Stimulated activated CD4-positive, alpha-beta T cell treated with anti-CD3 and anti-CD28 coated beads, Interleukin-12 subunit alpha, Interleukin-12 subunit beta, amount 100 ng/mL, for 48 hours (primary cell): ENCODE data around the gene TCEAL6.
"Not testable (repeated sequence)": the region's sequence is repeated elsewhere in the genome, so short reads cannot be mapped to it uniquely, and the experiment has no call there.

Experiments used
- DNase-seq, 3 donors: peaks; one replicate each; pipeline ENCODE4 v3.0.0-alpha.2; 2020; ENCODE audit warnings: low read depth in 2 of 3, low spot score in 1 of 3

Gene TCEAL6

DNA sequence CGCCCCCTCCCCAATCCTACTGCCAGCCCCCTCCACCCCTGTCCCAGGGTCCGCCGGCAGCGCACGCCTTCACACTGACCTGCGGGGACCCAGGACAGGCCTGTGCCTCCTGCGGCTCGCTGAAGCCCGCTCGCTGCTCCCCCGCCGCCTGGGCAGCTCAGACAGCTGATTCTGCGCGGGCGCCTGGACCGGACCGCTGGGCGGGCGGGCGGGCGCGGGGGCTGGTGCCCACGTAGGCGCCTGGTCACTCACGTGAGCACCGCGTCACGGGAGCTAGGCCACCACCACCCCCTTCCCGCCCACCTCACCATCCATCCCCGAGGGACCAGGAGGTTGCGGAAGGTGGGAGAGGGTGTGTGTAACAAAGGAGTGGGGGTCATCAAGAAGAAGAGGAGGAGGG lies at the start of gene TCEAL6:
TSS of gene TCEAL6 (minus strand) at position 208 of the 400 bp plus-strand sequence.
- not testable (repeated sequence) for DNase-seq

DNA sequence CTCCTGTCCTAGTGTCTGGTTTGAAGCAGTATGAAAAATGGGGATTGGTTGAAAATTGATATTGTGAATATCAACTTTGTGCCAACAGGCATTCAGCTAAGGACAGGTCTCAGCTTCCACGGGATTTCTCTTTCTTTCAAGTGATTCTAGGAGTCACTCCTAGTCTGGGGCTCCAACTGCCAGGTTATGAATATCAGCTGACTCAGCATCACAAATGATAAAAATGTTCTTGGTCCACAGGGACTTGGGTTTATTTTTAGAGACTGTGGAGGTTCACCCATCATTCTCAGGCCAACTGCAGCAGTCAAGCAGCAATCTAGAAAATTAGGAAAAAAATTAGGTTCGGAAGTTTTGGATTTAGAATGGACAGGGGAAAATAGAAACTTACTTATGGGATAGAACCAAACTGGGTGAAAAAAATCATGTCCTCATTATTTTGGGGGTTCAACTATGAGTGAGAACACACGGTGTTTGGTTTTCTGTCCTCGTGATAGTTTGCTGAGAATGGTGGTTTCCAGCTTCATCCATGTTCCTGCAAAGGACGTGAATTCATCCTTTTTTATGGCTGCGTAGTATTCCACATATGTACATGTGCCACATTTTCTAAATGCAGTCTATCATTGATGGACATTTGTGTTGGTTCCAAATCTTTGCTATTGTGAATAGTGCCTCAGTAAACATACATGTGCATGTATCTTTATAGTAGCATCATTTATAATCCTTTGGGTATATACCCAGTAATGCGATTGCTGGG lies 43.9 kb upstream of the TCEAL6 start:
- DNase-seq: no peak

DNA sequence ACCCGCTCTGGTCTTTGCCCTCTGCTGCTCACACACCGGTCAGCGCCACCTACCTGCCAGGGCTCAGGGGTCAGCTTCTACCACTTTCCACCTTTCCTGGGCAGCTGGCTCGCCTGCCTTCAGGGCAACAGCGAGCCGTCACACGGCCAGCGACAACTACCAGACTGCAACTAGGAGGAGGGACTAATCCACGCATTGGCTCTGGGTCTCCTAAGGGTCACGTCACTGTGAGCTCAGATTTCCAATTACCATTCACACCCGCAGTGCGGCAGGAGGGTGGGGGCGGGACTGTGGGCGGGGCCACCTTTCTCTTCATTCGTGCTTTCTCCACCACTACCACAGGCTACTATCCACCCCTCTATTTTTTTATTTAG lies 13.5 kb upstream of the TCEAL6 start, which contains the start of gene BEX5:
TSS of gene BEX5 (minus strand) at position 172 of the 374 bp plus-strand sequence. CDS start 1,712 bp downstream, outside the sequence.
- peak; percentile 11 to 18 (median 12) for DNase-seq

DNA sequence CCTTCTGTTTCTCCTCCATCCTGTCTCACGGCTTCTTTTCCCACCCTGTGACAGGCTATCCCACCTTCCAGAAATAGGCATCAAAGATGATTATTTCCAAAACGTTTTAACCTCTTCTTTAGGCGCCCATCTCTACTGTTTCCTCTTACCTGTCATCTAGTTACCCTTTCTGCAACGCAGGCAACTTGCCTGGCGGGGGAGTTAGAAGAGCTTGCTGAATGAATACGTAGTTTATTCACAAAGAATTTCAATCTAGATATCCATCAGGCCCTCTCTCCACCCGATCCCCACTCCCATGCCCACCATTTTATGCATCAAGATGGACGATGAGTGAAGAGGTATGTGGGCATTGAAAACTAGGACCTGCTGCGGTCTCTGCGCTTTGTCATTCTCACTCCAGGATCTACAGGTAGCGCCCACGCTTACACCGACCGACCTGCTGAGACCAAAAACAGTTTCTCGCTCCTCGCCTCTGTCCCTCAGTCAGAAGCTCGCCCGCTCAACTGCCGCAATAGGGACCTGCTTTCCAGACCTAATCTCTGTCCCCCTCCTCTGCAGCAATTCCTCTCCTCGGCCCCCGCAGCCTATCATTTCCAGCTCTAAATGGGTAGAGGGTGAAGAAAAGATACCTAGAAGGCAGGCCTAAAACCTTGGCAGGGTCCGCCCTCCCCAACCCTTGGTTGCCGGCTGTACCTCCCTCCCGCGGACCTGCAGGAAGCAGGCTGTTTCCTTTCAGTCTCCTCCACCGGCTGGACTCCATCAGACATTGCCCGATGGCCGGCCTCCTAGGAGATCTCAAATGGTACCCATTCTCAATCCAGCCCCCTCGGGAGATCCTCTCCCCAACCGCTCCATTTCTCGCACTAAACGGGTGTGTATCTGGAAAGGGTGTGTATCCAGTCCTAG lies 12.9 kb upstream of the TCEAL6 start:
- DNase-seq: peak in 1 of 3 donors; percentile 5

DNA sequence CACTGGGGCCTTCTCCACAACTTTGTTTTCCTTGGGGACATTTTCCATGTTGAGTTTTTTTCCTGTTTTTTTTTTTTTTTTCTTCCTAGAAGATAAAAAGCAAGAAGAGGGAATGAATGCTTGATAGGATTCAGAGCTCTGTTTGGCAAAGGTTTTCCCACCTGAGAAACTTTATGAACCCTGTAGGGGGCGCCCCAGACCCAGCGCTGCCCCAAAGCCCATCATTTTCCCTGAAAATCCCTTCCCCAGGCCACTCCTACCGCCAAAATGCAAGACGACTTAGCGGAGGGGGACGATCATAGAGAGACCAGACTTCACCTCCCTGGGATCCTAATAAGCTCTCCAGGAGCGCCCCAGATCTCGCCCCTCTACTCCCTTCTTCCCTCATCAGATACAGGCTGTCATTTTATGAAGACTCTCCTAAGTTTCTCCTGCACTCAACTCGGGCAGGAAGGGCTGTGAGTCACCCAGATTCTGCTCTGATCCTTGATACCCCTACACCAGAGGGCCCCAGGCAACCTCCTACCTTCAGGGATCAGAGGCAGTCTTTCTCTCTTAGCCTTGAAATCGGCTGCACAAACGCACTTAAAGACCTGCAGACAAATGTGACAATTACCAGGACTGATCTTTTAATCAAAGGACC lies 12.1 kb upstream of the TCEAL6 start:
- DNase-seq: no peak

DNA sequence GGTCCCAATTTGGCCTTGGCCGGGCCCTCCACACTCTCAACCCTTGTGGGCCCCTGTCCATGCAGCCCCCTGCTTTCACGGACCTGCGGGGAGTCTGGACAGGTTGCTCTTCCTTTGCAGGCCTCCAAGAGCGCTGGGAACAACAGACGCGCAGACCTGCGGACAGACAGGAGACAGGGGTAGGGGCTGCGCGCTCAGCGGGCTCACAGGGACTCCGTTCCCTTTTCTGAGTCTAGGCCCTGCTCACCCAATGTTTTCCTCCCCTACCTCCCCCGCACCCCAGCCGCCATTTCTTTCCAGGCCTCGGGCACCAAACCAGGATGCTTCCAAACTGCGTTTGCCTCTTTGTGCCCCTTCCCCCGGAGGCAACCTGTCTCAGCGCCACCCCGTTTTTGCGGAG lies 650 bp downstream of the TCEAL6 start:
- not testable (repeated sequence) for DNase-seq

DNA sequence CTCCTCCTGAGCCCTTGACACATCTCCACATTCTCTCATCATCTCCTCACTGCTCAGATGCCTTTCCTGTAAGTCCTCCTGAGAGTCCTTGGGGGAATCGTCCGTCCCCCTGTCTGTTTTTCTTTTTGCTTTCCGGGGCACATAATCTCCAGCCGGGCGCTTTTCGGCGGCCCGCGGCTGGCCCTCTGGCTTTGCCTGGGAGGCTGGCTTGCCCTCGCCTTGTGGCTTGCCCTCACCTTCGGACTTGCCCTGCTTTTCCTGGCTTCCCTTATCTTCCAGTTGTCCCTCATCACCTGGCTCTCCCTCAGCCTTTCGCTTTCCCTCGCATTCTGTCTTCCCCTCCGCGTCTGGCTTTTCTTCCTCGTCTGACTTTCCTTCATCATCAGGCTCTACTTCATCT lies 1.4 kb downstream of the TCEAL6 start:
- not testable (repeated sequence) for DNase-seq

DNA sequence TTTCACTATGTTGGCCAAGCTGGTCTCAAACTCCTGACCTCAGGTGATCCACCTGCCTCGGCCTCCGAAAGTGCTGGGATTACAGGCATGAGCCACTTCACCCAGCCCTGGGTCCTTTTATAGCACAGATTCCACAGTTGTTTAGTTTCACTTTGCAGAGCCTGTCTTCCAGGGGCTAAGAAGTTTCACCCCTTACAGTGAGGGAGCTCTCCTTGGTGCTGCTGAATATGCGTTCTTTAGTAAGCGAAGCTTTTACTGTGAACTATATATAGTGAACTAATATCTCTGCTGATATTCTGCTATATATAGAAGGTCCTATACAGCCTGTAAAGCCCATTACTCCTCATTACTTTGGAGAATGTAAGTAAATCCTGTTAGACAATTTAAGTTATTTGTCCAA lies 4.2 kb downstream of the TCEAL6 start:
- DNase-seq: no peak

DNA sequence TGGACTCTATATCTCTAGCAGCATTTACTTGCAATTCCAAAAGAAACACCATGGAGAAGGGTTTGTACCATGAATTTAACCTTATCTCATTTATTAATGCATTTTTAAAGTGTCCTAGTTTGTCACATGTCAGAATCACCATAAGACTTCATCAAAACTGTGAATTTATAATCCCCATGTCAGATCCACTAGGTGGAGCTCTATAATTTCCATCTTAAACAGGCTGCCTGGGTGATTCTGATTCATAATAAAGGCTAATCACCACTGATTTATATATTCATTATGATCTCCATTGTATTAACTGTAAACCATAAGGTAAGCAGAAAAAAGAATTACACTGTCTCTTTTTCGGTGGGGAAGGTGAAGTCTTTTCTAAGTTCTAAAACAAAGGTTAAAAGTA lies 12.8 kb downstream of the TCEAL6 start:
- no peak for DNase-seq

DNA sequence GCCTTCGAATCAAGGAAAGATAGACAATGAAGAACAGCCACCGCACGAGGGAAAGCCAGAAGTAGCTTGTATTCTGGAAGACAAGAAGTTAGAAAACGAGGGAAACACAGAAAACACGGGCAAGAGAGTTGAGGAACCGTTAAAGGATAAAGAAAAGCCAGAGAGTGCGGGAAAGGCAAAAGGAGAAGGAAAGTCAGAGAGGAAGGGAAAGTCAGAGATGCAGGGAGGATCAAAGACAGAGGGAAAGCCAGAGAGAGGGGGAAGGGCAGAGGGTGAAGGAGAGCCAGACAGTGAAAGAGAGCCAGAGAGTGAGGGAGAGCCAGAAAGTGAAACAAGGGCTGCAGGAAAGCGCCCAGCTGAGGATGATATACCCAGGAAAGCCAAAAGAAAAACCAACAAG lies 15.4 kb downstream of the TCEAL6 start:
- no peak for DNase-seq

DNA sequence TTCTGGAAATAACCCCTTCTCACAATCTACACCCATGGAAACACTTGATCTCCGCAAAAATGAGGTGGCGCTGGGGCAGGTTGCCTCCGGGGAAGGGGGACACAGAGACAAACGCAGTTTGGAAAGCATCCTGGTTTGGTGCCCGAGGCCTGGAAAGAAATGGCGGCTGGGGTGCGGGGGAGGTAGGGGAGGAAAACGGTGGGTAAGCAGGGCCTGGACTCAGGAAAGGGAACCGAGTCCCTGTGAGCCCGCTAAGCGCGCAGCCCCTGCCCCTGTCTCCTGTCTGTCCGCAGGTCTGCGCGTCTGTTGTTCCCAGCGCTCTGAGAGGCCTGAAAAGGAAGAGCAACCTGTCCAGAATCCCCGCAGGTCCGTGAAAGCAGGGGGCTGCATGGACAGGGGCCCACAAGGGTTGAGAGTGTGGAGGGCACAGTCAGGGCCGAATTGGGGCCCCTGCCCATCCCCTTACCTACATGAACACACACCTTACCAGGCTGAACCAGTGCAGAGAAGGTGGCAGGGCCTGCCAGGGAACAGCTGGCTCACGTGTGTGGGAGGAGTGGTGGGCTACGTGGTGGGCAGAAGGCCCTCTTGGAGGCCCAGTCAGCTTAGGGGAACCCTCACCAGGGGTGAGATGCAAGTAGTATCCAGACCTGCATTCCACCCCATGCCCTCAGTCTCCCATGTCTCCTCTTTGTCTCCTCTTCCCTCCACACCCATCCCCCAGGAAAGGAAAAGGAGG lies 16.0 kb downstream of the TCEAL6 start:
- DNase-seq: not testable (repeated sequence)

DNA sequence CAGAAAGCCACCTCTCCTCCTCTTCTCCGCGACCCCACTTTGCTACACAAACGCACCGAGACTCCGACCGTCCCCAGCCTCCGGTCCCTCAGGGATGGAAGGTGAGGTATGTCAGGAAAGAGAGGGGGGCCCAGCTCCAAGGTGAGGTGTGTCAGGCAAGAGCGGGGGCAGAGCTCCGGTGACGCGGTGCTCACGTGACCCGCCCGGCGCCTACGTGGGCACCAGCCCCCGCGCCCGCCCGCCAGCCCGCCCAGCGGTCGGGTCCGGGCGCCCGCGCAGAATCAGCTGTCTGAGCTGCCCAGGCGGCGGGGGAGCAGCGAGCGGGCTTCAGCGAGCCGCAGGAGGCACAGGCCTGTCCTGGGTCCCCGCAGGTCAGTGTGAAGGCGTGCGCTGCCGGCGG lies 16.8 kb downstream of the TCEAL6 start, which contains the start of gene TCEAL2:
TSS of gene TCEAL2 (plus strand) at position 244 of the 400 bp plus-strand sequence. CDS start 1,152 bp downstream, outside the sequence.
- DNase-seq: not testable (repeated sequence)

DNA sequence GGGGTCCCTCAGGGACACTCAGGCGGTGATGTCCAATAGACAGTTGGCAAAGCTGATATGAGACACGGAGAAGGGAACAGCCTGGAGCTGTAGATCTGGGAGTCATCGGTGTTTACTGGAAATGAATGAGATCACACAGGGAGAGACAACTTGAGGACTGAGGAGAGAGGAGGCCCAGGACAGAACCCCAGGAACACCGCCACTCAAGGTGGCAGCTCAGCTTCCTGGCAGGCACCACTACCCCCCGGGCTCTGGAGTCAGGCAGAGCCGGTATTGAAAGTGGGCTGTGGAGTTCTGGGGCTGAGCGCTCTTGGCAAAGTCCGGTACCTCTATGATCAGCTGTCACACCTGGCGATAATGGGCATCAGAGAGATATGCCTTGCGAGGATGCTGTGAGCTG lies 17.3 kb downstream of the TCEAL6 start:
- DNase-seq: not testable (repeated sequence)

DNA sequence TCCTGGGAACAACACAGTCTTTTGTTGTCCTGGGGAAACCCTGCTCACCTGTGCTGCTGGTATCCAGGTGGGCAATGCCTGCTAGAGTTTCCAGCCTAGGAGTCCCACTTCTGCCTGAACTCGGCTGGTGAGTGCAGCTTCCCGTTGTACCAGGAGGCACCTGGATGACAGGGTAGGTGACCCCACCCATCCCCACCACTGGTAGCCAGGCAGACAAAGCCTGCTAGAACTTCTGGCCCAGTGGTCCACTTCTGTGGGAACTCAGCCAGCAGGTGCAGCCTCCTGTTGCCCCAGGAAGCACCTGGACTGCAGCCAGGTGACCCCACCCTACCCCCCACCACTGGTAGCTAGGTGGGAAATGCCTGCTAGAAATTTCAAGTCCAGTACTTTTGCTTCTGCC lies 26.5 kb downstream of the TCEAL6 start:
- no peak for DNase-seq

DNA sequence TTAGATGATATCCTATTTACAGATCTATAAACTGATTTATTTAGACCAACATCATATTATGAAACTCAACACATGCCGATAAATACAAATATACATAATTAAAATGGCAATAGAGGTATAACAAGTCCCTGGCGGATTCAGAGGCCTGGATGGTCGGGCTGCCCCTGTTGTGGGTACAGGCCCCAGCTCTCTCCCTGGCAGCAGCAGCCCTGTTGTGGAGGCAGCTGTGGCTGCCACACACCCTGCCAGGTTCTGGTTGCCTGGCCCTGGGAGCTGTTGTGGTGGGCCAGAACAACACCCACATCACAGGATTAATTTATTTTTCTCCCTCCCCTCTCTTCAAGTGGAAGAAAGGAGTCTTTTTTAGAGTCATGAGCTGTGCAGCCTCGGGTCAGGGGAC lies 28.9 kb downstream of the TCEAL6 start:
- DNase-seq: no peak
